Measurements from ENCODE around the gene NLGN2. TPM values are rescaled to one million over a fixed set of nuclear protein-coding genes. Genes with fewer than 3 reads are reported as not detected.

The NLGN2 gene
- total RNA-seq, 1 donor: 5.8 TPM

DNA sequence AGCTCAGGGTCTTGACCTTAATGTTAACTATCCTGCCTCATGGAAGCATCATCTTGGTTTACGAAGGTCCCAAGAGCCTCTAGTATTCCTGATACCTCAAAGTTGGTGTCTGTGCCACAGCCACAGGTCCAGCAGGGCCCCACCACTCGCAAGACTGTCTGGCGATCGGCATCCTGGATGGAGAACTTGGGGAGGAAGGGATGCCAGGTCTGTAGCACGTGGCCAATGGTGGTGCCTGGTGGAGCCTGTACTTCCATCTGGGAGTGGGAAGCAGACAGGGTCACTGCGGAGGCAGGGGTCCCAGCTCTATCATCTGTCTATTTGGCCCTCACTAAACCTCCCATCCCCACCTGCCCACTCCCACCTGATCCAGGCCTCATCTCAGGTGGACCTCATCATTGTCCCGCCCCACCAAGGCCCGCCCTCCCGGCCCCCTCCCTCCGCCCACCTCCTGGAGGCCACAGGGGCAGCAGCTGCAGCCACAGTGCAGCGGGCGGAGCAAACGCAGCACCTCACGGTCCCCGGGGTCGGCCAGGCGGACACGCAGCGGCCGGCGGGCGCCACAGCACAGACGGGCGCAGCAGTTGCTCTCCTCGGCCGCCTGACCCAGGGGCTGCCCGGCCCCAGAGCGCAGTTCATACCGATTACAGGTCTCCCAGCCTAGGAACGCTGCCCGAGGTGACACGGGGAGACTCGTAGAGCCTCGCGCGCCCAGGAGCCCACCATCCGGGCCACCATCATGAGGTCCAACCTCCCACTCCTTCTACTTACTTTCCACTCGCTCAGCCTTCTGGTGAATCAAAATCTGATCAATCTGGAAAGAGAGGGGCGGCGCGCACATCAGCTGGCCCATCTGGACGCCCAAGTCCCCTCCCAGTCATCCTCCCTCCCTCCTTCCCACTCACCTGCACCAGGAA lies 14.7 kb upstream of the NLGN2 start:
- peak; percentile 80 for DNase-seq (ENCODE audit: insufficient read length, low spot score, missing footprints)
- Histone ChIP-seq H3K27me3 (ENCODE audit: insufficient read depth, low read length) (no peaks in the 10 kb centered on the region), H4K20me1 (ENCODE audit: insufficient read depth, low read length) (peaks cover 2% of the 10 kb centered on the region), H2AFZ (ENCODE audit: low read length) (no peak overlapping the region), H3K27ac (ENCODE audit: low read depth, low read length) (no peak overlapping the region), H3K36me3 (ENCODE audit: insufficient read depth, low read length) (peaks cover 37% of the 10 kb centered on the region), H3K4me2 (ENCODE audit: insufficient read depth, low read length) (peak overlapping the region; percentile 95), H3K79me2 (ENCODE audit: insufficient read depth, low read length) (peaks cover 7% of the 10 kb centered on the region), H3K4me3 (ENCODE audit: insufficient read depth, low read length) (peak overlapping the region; percentile 85), H3K9me3 (ENCODE audit: low read depth, low read length) (no peaks in the 10 kb centered on the region), H3K4me1 (ENCODE audit: insufficient read depth, low read length) (peaks cover 11% of the 10 kb centered on the region)
- TF ChIP-seq, protein P1, sequence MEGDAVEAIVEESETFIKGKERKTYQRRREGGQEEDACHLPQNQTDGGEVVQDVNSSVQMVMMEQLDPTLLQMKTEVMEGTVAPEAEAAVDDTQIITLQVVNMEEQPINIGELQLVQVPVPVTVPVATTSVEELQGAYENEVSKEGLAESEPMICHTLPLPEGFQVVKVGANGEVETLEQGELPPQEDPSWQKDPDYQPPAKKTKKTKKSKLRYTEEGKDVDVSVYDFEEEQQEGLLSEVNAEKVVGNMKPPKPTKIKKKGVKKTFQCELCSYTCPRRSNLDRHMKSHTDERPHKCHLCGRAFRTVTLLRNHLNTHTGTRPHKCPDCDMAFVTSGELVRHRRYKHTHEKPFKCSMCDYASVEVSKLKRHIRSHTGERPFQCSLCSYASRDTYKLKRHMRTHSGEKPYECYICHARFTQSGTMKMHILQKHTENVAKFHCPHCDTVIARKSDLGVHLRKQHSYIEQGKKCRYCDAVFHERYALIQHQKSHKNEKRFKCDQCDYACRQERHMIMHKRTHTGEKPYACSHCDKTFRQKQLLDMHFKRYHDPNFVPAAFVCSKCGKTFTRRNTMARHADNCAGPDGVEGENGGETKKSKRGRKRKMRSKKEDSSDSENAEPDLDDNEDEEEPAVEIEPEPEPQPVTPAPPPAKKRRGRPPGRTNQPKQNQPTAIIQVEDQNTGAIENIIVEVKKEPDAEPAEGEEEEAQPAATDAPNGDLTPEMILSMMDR (IDR thresholded peaks at IDR 0.05; ENCODE audit: extremely low read depth, low read depth, low read length): no peak

DNA sequence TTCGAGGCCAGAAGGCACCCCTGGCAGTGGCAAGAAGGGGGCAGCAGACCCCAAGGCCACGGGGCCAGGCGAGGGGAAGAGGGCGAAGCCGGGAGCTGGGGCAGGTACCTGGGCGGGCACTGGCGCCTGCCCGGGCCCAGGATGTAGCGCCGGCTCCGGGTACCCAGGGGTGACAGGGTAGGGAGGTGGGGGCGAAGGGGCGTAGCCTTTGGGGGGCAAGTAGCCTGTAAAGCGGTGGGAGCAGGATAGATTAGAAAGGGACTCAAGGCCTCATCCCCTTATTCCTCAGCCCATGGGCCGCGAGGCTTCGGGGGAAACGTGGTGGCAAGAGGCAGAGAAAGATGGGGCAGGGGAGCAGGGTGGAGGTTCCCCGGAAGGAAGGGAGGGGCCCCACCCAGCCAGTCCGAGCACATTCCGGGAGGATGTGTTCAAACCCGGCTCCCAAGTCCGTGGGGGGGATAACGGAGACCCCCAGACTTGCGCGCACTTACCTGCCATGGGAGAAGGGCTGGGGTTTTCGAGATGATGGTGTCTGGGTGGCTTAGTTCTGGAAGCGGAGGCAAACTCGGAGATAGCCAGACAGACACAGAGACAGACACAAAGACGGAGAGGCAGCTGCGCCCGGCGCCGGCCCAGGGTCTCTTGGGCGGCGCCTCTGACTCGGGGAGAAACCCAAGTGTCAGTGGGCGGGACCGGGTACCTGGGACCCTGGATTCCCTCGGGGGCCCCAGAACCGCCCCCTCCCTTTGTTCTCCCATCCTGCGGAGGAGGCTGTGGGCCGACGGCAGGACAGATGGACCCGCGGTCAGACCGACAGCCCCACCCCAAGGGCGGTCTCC lies 13.8 kb upstream of the NLGN2 start:
- no peaks in the 10 kb centered on the region for H3K9me3 ChIP-seq (ENCODE audit: low read depth, low read length)
- peak overlapping the region; percentile 89 for H2AFZ ChIP-seq (ENCODE audit: low read length)
- peak overlapping the region; percentile 41 for H3K27ac ChIP-seq (ENCODE audit: low read depth, low read length)
- no peaks in the 10 kb centered on the region for H3K27me3 ChIP-seq (ENCODE audit: insufficient read depth, low read length)
- H3K4me1 ChIP-seq (ENCODE audit: insufficient read depth, low read length): peaks cover 11% of the 10 kb centered on the region
- H3K36me3 ChIP-seq (ENCODE audit: insufficient read depth, low read length): peaks cover 36% of the 10 kb centered on the region
- DNase-seq (ENCODE audit: insufficient read length, low spot score, missing footprints): peak; percentile 96
- H3K4me3 ChIP-seq (ENCODE audit: insufficient read depth, low read length): peak overlapping the region; percentile 85
- TF ChIP-seq, protein P1 (IDR thresholded peaks at IDR 0.05; ENCODE audit: extremely low read depth, low read depth, low read length): peak; percentile 5
- peaks cover under 1% of the 10 kb centered on the region for H4K20me1 ChIP-seq (ENCODE audit: insufficient read depth, low read length)
- H3K4me2 ChIP-seq (ENCODE audit: insufficient read depth, low read length): peak overlapping the region; percentile 95
- H3K79me2 ChIP-seq (ENCODE audit: insufficient read depth, low read length): peaks cover 7% of the 10 kb centered on the region

DNA sequence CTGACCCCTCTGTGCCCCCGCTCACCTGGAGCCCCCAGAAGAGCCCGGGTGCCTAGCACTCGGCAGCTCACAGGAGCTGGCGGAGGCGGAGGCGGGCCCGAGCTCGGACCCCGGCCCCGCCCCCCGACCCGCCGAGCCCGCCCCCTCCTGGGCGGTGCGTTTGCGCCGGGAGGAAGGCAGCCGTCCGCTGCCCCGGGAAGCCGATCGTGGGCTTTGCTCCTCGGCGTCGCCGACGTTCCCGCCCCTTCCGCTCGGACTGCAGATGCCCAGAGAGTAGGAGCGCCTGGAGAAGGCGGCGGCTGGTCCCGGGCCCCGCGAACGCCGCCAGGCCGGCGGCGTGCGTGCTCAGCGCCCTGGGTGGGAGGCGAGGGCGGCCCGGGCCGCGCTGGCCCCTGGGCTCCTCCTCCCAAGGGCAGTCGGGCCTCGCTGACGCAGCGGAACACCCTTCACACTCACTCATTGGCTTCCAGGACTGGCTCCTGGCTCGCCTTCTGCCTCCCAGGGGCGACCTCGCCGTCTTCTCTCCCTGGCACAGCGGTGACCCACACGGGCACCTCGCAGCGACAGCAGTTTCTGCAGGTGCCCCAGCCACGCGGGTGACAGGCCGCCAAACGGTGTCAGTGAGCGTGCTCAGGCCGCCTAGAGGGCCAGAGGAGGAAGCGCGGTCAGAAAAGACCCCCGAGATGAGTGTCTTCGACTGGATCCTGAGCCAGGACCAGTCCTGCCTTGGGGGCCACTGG lies 13.0 kb upstream of the NLGN2 start, which contains the start of gene PLSCR3:
TSS of gene PLSCR3 (minus strand) at position 74 of the 740 bp plus-strand sequence. CDS start 415 bp downstream, outside the sequence.
- DNase-seq (ENCODE audit: insufficient read length, low spot score, missing footprints): peak; percentile 100
- peak within 1 kb of the TSS; percentile 95 for H3K4me2 ChIP-seq (ENCODE audit: insufficient read depth, low read length)
- peaks cover 11% of the 10 kb centered on the region for H3K4me1 ChIP-seq (ENCODE audit: insufficient read depth, low read length)
- no peaks in the 10 kb centered on the region for H4K20me1 ChIP-seq (ENCODE audit: insufficient read depth, low read length)
- H3K9me3 ChIP-seq (ENCODE audit: low read depth, low read length): no peaks in the 10 kb centered on the region
- peak within 1 kb of the TSS; percentile 85 for H3K27ac ChIP-seq (ENCODE audit: low read depth, low read length)
- no peaks in the 10 kb centered on the region for H3K27me3 ChIP-seq (ENCODE audit: insufficient read depth, low read length)
- H2AFZ ChIP-seq (ENCODE audit: low read length): peak within 1 kb of the TSS; percentile 96
- TF ChIP-seq, protein P1 (IDR thresholded peaks at IDR 0.05; ENCODE audit: extremely low read depth, low read depth, low read length): peak; percentile 25
- H3K79me2 ChIP-seq (ENCODE audit: insufficient read depth, low read length): peaks cover 7% of the 10 kb centered on the region
- peaks cover 28% of the 10 kb centered on the region for H3K36me3 ChIP-seq (ENCODE audit: insufficient read depth, low read length)
- H3K4me3 ChIP-seq (ENCODE audit: insufficient read depth, low read length): peak within 1 kb of the TSS; percentile 85
